ENCODE measurements around the gene RASD1. TPM values are rescaled to one million over a fixed set of nuclear protein-coding genes. Genes with fewer than 3 reads are reported as not detected.

RASD1 gene
- total RNA-seq, 1 donor from 2014 or later = 0.26 TPM

GRCh38 chr17:17536702-17537101, 40.5 kb upstream of the RASD1 start:
- Histone ChIP-seq H3K27me3 (ENCODE audit: control insufficient read depth, insufficient read depth, low read length) (no peaks in the 10 kb centered on the region), H3K36me3 (ENCODE audit: control insufficient read depth, insufficient read depth, low read length) (no peaks in the 10 kb centered on the region), H3K4me3 (ENCODE audit: low read depth, low read length) (no peak overlapping the region)
- FAIRE-seq = no peak
- TF ChIP-seq CTCF (IDR thresholded peaks at IDR 0.05; ENCODE audit: insufficient read depth, low read length, severe bottlenecking) = no peak
- no peak for DNase-seq (ENCODE audit: low read depth)

GRCh38 chr17:17535957-17536356, 39.8 kb upstream of the RASD1 start:
- peak; percentile 27 for DNase-seq (ENCODE audit: low read depth)
- no peak for FAIRE-seq
- no peak for TF ChIP-seq CTCF (IDR thresholded peaks at IDR 0.05; ENCODE audit: insufficient read depth, low read length, severe bottlenecking)

GRCh38 chr17:17533901-17534441, 37.8 kb upstream of the RASD1 start:
- TF ChIP-seq CTCF (IDR thresholded peaks at IDR 0.05; ENCODE audit: insufficient read depth, low read length, severe bottlenecking) = no peak
- no peak overlapping the region for H3K4me3 ChIP-seq (ENCODE audit: low read depth, low read length)
- FAIRE-seq (no peak), DNase-seq (ENCODE audit: low read depth) (peak; percentile 53)
- H3K27me3 ChIP-seq (ENCODE audit: control insufficient read depth, insufficient read depth, low read length) = no peaks in the 10 kb centered on the region
- H3K36me3 ChIP-seq (ENCODE audit: control insufficient read depth, insufficient read depth, low read length) = no peaks in the 10 kb centered on the region

More at GRCh38 chr17:17535957-17536356, 39.8 kb upstream of the RASD1 start:
- Histone ChIP-seq H3K4me3 (ENCODE audit: low read depth, low read length) (no peak overlapping the region), H3K36me3 (ENCODE audit: control insufficient read depth, insufficient read depth, low read length) (no peaks in the 10 kb centered on the region), H3K27me3 (ENCODE audit: control insufficient read depth, insufficient read depth, low read length) (no peaks in the 10 kb centered on the region)

- DNase-seq (ENCODE audit: low read depth) = no peak
- TF ChIP-seq CTCF (IDR thresholded peaks at IDR 0.05; ENCODE audit: insufficient read depth, low read length, severe bottlenecking) = no peak
- FAIRE-seq = no peak
- no peak overlapping the region for H3K4me3 ChIP-seq (ENCODE audit: low read depth, low read length)
- no peaks in the 10 kb centered on the region for H3K27me3 ChIP-seq (ENCODE audit: control insufficient read depth, insufficient read depth, low read length)
- H3K36me3 ChIP-seq (ENCODE audit: control insufficient read depth, insufficient read depth, low read length) = no peaks in the 10 kb centered on the region
Observed at GRCh38 chr17:17532991-17533390, 36.8 kb upstream of the RASD1 start.

- Histone ChIP-seq H3K36me3 (ENCODE audit: control insufficient read depth, insufficient read depth, low read length) (no peaks in the 10 kb centered on the region), H3K4me3 (ENCODE audit: low read depth, low read length) (no peak overlapping the region), H3K27me3 (ENCODE audit: control insufficient read depth, insufficient read depth, low read length) (peaks cover 3% of the 10 kb centered on the region)
- FAIRE-seq = no peak
- no peak for DNase-seq (ENCODE audit: low read depth)
- no peak for TF ChIP-seq CTCF (IDR thresholded peaks at IDR 0.05; ENCODE audit: insufficient read depth, low read length, severe bottlenecking)
Observed at GRCh38 chr17:17531156-17531555, 35.0 kb upstream of the RASD1 start.
